HG02610 (cell line): ENCODE data around the gene CPNE5.

ENCODE experiments used
- ATAC-seq: cut with Tn5 transposase; IDR thresholded peaks from one replicate; pipeline ENCODE4 v1.9.1; 2021; ENCODE audit warnings: mild to moderate bottlenecking, moderate library complexity; ENCODE audit not compliant: unreplicated experiment

CPNE5 gene

DNA sequence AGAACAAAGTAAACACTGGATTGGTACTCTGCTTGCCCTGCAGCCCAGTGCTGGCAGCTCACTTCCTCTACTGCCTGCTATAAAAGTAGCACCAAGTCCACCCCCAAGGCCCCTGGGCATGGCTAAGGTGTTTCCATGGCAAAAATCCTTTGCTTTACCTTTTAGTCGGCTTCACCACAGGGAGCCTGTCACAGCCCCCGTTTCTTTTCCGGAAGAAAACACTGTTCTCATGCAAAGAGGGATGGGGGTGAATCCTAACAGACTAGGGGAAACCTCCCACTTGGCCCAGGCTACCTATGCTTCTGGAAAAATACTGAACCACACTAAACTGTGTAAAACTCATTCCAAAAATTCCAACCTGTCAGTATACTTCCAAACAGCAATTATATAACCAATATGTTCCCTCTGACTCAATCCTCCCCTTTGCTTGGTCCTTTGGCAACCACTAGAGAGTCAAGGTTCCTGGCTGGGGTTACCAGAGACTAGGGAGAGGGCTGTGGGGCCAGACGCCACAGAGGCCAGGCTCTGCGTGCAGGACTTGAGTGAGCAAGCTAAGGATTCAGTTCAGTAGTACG is 19.2 kb upstream of the CPNE5 start:
- no peak for ATAC-seq

DNA sequence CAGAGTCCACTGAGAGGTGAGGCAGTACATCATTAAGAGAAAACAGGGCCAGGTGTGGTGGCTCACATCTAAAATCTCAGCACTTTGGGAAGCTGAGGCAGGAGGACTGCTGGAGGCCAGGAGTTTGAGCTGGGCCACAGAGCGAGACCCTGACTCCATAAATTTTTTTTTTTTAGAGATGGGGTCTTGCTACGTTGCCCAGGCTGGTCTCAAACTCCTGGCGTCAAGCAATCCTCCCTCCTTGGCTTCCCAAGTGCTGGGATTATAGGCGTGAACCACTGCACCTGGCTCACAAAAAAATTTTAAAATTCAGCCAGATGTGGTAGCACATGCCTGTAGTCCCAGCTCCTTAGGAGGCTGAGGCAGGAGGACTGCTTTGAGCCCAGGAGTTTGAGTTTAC is 18.1 kb upstream of the CPNE5 start:
- no peak for ATAC-seq

DNA sequence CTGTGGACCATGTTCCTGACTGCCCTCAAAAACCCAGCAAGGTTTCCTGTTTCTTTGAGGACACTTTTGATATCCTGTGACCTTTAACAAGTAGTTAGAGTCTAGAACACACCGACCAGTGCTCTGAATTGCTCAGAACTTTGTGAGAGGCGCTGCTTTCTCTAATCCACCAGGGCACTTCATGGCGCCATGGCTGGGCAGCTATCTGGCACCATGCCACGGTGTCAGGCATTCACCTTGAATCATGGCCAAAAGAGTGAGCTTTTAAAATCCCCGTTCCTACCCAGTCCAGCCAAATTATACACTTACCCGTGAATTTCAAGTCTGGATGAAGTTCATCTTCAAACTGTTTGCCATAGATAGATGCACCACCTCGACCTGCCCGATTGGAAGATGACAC is 17.0 kb upstream of the CPNE5 start:
- ATAC-seq: no peak

DNA sequence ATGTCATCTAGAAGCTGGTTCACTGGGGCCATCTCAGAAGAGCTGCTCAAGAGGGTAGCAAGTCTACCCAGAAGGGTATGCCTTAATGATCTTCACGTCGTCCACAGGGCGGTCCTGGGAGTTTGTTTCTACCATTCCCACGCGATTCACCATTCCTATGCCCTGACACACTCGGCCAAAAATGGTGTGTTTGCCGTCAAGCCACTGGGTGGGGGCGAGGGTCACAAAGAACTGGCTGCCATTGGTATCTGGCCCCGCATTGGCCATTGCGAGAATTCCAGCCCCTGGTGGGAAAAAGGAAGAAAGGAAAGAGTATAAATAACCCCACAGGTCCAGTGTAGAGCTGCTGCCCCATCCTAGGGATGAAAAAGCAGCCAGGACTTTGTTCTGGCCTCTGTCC is 16.5 kb upstream of the CPNE5 start:
- no peak for ATAC-seq

DNA sequence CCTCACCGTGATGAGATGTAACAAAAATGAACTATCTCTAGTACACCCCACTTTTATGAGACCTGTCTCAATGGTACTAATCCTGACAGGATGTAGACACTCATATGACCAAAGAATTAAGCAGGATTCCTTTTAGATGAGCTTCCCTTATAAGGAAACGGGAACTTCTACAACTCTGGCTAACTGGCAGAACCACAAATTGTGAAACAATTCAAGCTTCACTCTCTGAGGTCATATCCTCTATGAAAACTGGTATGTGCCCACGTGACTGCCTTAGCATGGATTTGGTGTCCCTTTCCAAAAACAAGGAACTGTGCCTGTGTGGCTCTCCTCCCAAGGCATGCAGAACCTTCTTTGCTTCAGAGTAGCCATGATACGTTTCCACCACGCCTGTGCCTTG is 14.1 kb upstream of the CPNE5 start:
- no peak for ATAC-seq

DNA sequence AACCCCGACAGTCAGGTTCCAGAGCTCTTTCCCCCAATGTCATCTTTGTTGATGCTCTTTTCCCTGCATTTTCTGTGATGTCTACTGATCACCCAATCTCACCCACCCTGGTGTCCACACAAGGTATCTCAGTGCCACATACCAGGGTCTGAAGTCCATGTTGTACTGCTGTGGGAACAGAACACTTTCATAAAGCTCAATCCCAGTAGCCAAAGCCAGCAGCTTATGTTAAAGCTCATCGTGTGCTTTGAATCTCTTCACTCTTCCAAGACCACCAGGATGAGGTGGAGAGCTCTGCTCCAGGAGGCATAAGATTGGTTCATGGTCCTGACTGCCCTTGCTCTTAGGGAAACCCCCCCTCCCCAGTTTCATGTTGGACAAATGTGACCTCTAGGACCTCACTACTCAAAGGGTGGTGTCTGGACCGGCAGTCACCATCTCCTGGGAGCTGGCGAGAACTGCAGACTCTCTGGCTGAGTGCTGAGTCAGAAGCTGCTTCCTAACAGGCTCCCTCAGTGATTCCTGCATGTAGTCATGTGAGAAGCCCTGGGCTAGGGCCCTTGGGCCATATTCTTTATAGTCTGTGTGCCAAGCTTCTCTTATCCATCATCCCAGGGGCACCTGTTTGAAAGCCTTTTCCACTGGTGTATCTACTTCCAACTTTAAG is 13.4 kb upstream of the CPNE5 start:
- ATAC-seq: no peak

DNA sequence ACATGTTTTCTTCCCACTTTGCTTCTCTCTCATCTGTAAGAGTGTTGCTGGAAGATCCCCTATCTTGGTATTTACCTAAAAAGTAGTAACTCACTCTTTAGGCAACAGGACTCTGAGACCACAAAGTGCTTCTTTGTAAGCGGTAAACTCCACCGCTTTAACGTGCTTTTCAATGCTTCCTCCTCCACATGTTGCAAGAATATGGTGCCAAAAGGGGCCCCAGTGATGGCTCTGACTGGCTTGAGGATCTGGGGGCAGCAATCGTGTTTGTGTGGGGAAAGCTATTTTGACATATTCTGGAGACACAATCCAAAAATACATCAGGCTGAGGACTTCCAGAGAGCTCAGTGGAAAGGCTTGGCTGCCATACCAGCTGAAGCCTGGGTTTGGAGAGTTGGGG is 12.4 kb upstream of the CPNE5 start:
- no peak for ATAC-seq

DNA sequence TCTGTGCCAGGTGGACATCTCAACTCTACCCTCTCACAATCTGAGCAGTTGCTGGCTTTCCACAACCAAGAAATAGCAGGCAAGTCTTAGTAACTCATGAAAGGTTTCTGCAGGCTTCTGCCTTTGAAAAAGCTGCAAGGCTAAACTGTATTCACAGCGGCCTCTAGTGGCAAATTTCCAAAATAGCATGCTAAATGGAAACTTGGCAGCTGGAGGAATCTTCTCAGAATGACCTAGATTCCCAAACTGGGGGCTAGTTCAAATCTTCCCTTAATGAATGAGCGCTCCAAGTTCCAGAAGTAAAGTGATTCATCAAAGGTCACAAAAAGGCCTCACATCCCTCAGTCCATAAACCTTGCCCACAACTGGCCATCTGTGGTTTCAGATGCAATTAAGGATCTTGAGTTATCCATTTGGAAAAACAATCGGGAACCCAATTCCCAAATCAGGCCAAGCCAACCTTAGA is 11.9 kb upstream of the CPNE5 start:
- ATAC-seq: no peak

DNA sequence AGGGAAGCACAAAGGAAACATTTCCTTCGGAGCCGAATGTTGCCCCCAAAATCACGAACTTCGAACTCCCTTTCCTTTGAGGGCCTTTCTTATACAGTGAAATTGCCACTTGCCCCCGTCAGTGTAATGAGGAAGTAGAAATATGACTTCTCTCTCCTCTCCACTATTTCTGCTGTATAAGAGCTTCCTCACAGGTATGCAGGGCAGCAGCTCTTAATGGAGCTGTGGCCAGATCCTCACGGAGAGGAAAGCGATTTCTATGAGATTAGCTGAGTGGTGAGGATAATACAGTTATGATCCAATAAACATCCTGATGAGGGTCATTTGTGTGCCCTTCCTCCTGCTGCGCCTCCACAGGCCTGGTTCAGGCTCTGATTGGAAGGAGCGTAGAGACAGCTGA is 10.8 kb upstream of the CPNE5 start:
- no peak for ATAC-seq

DNA sequence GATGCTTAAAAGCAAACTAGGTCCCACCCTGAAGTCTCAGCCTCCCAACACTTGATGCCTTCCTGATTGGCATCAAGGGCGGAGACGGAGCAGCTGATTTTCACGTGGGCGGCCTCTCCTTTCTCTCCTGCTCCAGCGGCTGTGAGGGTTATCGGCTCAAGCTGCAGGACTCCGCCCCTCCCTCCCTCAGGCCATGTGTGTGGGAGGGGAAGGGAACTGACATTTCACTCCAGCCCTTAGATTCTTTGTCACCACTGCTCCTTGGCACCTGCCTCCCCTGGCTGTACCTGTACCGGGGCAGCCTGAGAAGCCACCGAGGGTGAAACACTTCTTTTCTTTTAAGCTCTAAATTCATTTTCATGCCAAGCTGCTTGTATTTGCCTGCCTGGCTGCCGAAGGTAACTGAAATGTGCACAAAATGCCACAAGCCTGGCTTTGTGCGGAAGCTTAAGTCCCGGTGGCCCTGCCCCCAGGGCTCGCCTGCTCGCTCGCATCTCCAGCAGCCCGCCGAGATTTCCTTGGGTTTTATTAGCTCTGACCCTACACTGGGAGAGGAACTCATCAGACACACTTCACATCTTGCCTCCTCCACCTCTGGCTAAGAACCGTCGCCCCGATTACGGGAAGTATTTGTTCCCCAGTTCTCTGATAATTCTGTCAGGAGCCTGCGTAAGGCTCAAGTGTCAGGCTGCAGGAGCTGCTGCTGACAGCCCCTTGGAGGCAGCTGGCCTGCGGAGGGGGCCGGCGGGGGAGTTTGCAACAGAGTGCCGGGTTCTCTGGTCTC is 9.6 kb upstream of the CPNE5 start:
- no peak for ATAC-seq

DNA sequence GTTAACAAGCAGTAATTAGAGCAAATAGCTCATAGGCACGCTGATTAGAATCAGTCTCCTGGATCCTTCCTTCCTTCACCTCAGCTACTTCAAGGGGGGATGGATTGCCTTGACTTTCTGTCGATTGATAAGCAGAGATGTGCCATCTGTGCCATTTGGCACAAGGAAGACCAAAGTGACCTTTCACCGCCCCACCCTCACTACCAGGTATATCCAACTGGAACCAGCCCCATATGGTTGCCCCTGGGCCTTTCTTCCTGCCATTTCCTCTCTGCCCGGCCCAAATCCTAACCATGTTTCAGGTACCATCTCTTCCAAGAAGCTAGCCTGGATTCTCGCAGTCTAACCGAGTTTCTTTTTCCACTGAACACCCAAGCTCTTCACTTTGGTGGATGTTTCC is 8.7 kb upstream of the CPNE5 start:
- ATAC-seq: no peak

DNA sequence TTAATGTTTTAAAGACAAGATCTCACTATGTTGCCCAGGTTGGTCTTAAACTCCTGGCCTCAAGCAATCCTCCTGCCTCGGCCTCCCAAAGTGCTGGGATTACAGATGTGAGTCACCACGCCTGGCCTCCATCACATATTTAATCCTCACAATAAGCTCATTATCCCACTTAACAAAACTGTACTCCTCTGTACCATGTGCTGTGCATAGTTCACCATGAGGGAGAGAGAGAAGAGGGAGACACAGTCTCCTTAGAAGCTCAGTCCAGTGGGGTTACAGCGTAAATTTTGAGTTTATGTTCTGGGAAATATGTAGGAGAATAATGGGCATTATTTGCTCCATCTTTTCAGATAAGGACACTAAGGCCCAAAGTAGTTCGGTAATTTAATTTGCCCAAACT is 7.9 kb upstream of the CPNE5 start:
- no peak for ATAC-seq

DNA sequence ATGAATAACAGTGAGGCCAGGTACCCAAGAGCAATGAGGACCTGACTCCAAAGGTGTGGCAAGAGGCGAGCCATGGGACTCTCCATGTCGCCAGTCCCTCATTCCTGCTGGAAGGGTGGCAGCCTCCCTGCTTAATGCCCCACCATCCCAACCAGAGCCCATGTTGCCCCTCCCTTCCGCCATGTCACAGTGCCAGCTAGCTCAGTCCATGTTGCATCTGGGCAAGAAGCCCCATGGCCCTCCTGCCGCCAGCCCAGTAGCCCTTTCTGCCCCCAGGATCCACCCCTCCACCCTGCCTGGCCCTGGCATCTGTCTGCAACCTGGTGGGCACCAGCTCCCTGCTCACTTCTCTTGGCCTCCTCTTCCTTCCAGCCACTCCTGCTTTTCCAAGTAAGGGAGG is 6.0 kb upstream of the CPNE5 start:
- ATAC-seq: no peak

DNA sequence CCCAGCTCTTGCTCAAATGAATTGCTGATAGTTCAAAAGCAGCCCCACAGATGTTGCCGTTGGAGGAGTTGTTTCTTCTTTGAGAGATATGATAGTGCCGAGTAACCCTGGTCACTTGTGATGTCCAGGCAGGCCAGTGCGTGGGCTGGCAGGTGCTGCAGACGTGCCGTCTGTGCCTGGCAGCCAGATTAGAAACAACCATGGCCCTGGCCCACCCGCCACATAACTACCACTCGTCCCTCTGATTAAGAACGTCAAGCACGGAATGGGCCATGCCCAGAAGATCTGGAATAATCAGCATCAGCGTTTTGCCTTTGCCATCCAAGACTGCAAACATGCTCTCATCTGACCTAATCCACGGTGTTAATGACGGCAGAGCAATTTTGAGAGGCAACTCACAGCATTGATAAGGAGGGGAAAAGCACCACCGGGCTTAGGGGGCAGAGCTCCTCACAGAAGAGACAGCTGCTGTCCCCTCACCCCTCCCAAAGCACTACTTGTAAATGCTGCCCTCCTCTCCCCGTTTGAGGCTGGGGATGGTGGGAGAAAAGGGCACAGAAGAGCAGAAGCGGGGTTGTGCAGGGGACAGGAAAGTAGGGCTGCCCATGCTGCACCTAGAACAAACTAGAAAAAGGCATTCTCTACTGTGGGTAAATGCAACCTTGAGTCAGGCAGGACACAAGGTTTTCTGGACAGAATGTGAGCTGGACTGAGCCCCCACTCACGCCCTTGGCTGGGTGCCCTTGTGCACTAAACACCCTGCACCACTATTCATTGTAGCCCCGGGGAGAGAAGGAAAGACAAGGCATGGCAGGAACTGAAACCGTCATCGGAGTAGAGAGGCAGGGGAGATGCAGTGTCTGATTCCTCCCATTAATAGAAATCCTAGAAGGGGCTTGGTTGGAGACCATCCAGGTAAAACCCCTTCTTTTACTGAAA is 5.3 kb upstream of the CPNE5 start:
- no peak for ATAC-seq

DNA sequence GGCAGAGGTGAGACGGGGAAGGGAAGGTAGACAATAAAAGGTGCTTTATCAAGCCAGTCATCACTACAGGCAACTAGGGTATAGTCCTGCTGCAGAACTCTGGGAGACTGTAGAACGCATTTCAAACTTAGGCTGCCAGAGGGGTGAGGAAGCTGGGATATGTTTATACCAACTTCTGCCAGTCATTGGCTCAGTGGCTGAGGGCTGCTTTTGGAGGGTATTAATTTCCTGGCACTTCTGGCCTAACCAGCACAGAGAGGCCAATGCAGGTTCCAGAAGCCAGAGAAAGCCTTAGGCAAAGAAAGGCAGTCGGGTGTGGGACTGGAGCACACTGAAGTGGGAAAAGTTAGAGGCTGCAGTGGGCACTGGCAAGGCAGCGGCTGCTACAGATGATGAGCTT is 3.9 kb upstream of the CPNE5 start:
- ATAC-seq: no peak

DNA sequence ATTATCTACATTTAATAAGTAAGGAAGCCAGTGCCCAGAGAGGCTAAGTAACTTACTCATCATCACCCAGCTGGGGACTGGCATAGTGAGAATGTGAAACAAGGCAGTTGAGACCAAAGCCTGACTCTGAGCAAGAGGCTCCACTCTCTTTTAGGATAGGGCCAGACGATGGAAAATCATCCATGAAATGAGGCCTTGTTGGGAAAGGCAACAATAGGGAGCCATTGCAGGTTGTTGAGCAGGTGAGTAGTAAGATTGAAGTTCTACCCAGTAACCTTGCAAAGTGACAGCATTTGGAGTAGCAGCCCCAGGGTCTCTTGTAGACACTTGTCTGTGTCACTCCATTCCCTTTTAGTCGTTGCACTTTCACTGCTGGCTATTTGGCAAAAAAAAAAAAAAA is 2.5 kb upstream of the CPNE5 start:
- ATAC-seq: no peak

DNA sequence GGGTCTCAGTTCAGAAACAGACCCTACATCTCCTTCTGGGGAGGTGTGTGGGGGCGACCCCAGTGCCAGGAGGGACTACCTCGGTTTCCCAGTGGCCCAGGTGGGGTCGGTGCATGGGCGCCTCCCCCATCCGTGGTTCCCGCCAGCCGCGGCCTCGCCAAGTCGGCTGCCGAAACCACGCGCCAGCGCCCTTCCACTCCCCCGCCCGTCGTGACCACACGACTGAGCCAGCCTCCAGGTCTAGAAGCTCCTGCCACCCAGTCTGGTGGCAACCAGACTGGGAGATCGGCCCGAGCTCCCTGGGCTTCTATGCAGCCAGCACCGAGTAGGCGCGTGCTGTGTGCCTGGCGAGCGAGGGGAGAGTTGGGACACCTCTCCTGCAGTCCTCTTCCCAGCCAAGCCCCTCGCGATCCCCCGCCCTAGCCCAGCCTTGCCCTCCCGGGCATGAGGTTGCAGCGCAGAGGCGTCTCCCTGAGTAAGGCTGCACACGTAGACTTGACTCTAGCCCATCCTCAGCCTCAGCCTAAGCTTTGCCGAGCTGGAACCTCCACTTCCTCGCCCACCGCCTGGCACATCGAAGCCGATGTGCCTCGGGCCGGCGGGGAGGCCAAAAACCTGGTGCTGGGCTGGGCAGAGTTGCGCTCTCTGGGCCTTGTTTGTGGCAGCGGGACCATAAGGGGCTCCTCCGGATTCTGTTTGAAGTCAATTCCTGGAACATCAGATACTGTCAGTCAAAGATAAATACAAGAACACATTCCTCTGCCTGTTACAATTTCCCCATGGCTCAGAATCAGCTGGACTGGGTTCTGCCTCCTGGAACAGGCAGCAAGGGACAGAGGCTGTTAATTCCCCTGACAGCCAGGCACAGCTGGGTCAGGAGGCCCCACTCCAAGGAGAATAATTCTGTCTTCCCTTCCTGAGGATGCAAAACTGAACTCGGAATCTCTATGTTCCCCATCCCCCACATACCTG is 1.5 kb upstream of the CPNE5 start:
- no peak for ATAC-seq

DNA sequence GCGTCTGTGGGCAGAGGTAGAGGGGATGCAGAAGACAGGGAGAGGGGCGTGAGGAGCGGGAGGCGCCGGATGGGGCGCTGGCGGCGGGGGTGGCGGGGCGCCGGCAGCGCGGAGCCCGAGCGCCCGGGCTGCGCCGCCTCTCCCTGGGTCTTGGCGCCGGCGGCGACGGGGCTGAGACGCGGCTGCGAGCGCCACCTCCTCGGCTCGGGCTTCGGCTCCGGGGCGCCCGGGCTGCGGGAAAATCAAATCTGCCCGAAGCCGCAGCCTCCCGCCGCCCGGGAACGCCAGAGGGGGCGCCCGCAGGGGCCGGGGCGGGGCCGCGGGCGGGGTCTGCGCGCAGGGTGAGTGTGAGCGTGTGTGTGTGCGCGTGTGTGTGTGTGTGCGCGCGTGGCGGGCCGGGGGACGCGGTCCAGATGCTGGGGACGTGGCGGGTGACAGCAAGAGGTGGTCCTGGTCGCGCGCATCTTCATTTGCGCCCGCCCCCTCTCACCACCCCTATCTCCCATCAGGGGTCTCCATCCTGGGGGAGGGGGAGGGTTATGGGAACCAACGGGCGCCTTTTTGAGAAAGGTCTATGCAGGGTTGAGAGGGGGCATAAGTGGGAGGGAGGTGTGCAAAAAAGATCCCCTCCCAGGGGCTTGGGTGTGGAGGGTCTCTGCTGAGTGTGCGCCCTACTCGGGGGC is 646 bp upstream of the CPNE5 start:
- ATAC-seq: no peak

DNA sequence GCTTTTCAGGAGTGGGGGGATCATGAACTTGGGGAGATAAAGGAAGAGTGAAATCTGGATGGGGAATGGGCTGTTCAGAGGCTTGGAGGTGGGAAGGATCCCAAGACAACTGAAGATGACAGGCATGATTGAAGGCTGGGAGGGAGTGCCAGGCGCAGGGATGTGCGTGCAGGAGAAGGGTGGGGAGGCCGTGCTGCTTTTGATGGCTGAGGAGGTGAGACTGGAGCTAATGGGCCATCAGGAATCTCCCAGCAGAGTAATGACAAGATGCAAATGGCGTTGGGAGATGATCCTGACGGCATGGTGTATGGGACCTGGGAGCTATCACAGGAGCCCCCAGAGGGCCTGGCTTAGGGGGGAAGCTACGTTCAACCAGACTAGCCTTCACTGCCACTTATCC is 1.6 kb downstream of the CPNE5 start:
- ATAC-seq: no peak

DNA sequence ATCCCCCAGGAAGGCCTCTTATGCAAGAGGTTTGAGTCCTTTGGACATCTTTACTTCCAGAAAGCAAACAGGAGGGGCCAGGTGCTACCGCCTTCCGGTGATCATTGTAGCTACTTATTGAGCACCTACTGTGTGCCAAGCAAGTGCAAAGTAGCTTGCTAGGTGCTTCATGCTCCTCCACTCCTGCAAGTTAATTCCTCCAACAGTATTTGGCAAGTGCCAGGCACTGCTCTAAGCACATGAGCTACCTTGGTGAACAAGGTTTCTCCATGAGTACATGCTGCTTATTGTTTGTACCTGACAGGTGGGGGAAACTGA is 2.3 kb downstream of the CPNE5 start:
- ATAC-seq: no peak
